MM.1S (cell line): Measurements from ENCODE around the gene RAI1.

Experiments used
- CTCF ChIP-seq: fragments of 300-600 bp; sonication (generic); IDR thresholded peaks from 2 replicates; pipeline ENCODE4 v1.5.1; 2016; ENCODE audit warnings: antibody characterized with exemption, low read length, mixed read lengths
- EZH2 ChIP-seq: fragments of 300-600 bp; sonication (generic); optimal IDR thresholded peaks from 2 replicates; pipeline ENCODE3; 2017; ENCODE audit warnings: low read depth, mild to moderate bottlenecking, antibody characterized with exemption, low read length, mixed read lengths
- EZH2phosphoT487 ChIP-seq: fragments of 300-600 bp; sonication (generic); IDR thresholded peaks from 2 replicates; pipeline ENCODE4 v1.6.1; 2018; ENCODE audit warnings: antibody characterized with exemption, low read length

- no peak for TF ChIP-seq CTCF
- TF ChIP-seq EZH2, result no peak
- TF ChIP-seq EZH2phosphoT487, result no peak
These were observed 80.9 kb downstream of the RAI1 start for GRCh38 chr17:17761894-17762743.
